ENCODE data around the gene TRPM2. TPM values are rescaled to one million over a fixed set of nuclear protein-coding genes. Genes with fewer than 3 reads are reported as not detected.

TRPM2 gene
- total and polyA plus RNA-seq, 10 of the 15 experiments (the other 5 are each of a cell fraction or from before 2014, with no cell fraction given) = 0.03 to 9.1 (median 2.6) TPM

GRCh38 chr21:44380876-44381275 lies 27.5 kb downstream of the TRPM2 start:
- in situ Hi-C loops (cut with MboI) (no loop called here), intact Hi-C loops (cut with micrococcal nuclease; ENCODE audit: unreplicated experiment) (no loop called here)
- ChIA-PET POLR2A (no interaction called here), RAD21 (ENCODE audit: unreplicated experiment) (no interaction called here), CTCF (no interaction called here), SMC1A (ENCODE audit: uncharacterized antibody, unreplicated experiment) (no interaction called here)
- Histone ChIP-seq H3K9ac (ENCODE audit: control insufficient read depth, insufficient read depth, low read length) (no peak overlapping the region), H2AFZ (ENCODE audit: control insufficient read depth, low read depth, low read length) (no peak overlapping the region), H3K36me3 (ENCODE audit: control insufficient read depth in 2 of 2, insufficient read depth in 2 of 2, low read length in 1 of 2) (no peaks in the 10 kb centered on the region; a peak in 1 of 4 replicates), H3K79me2 (ENCODE audit: control insufficient read depth, insufficient read depth, low read length) (no peaks in the 10 kb centered on the region), H3K4me1 (ENCODE audit: control insufficient read depth, insufficient read depth, low read length) (no peaks in the 10 kb centered on the region), H3K27me3 (replicated peaks in 1 of 2; ENCODE audit: control insufficient read depth in 2 of 2, insufficient read depth in 2 of 2, low read length in 1 of 2) (no peaks in the 10 kb centered on the region), H4K20me1 (ENCODE audit: control insufficient read depth, insufficient read depth) (no peaks in the 10 kb centered on the region), H3K4me2 (ENCODE audit: control insufficient read depth, insufficient read depth) (no peak overlapping the region), H3K9me3 (replicated peaks; ENCODE audit: control insufficient read depth, insufficient read depth, low read length) (peaks cover 6% of the 10 kb centered on the region; the same call in 1 of the 3 replicates), H3K4me3 (no peak overlapping the region), H3K27ac (ENCODE audit: control insufficient read depth, insufficient read depth) (no peak overlapping the region)
- TF ChIP-seq SPI1 (IDR thresholded peaks at IDR 0.05; ENCODE audit: borderline replicate concordance, insufficient read depth, low read depth, low read length) (no peak), MYC (IDR thresholded peaks at IDR 0.05; ENCODE audit: insufficient read depth, insufficient read length, insufficient replicate concordance, low read length, severe bottlenecking) (no peak), CHD2 (IDR thresholded peaks at IDR 0.05; ENCODE audit: borderline replicate concordance, low read depth, low read length) (no peak), ZBTB33 (IDR thresholded peaks at IDR 0.05) (no peak), TBL1XR1 (IDR thresholded peaks at IDR 0.05; ENCODE audit: low read depth, low read length) (no peak), CREM (IDR thresholded peaks at IDR 0.05; ENCODE audit: low read depth) (no peak), RAD21 (IDR thresholded peaks at IDR 0.05; ENCODE audit: insufficient read depth, low read depth, low read length) (no peak), ZNF207 (IDR thresholded peaks at IDR 0.05; ENCODE audit: borderline replicate concordance) (no peak), MYB (IDR thresholded peaks at IDR 0.05; ENCODE audit: borderline replicate concordance, low read depth, low read length) (no peak), NR2C1 (IDR thresholded peaks at IDR 0.05) (no peak), CEBPZ (IDR thresholded peaks at IDR 0.05; ENCODE audit: low read depth, low read length) (no peak)
- TF ChIP-seq, protein P1, sequence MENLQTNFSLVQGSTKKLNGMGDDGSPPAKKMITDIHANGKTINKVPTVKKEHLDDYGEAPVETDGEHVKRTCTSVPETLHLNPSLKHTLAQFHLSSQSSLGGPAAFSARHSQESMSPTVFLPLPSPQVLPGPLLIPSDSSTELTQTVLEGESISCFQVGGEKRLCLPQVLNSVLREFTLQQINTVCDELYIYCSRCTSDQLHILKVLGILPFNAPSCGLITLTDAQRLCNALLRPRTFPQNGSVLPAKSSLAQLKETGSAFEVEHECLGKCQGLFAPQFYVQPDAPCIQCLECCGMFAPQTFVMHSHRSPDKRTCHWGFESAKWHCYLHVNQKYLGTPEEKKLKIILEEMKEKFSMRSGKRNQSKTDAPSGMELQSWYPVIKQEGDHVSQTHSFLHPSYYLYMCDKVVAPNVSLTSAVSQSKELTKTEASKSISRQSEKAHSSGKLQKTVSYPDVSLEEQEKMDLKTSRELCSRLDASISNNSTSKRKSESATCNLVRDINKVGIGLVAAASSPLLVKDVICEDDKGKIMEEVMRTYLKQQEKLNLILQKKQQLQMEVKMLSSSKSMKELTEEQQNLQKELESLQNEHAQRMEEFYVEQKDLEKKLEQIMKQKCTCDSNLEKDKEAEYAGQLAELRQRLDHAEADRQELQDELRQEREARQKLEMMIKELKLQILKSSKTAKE (IDR thresholded peaks at IDR 0.05; ENCODE audit: low read depth, poor library complexity, severe bottlenecking) = no peak
- TF ChIP-seq, protein P2, sequence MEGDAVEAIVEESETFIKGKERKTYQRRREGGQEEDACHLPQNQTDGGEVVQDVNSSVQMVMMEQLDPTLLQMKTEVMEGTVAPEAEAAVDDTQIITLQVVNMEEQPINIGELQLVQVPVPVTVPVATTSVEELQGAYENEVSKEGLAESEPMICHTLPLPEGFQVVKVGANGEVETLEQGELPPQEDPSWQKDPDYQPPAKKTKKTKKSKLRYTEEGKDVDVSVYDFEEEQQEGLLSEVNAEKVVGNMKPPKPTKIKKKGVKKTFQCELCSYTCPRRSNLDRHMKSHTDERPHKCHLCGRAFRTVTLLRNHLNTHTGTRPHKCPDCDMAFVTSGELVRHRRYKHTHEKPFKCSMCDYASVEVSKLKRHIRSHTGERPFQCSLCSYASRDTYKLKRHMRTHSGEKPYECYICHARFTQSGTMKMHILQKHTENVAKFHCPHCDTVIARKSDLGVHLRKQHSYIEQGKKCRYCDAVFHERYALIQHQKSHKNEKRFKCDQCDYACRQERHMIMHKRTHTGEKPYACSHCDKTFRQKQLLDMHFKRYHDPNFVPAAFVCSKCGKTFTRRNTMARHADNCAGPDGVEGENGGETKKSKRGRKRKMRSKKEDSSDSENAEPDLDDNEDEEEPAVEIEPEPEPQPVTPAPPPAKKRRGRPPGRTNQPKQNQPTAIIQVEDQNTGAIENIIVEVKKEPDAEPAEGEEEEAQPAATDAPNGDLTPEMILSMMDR (IDR thresholded peaks at IDR 0.05 in 2 of 3, conservative IDR thresholded peaks at IDR 0.05 in 1 of 3; ENCODE audit: control insufficient read depth in 2 of 3, extremely low read depth in 1 of 3, insufficient read depth in 1 of 3, low read depth in 3 of 3, low read length in 3 of 3) = no peak
- ATAC-seq = no peak
- WGBS (ENCODE audit: insufficient coverage, insufficient replicate concordance, low lambda C conversion rate, missing lambda C conversion rate) = 75% methylated on average over 10 of the region's 10 CpGs
- BruUV-seq (replicated peaks) = no TSS peak
- no peak for FAIRE-seq
- DNase-seq (ENCODE audit: low read depth, low spot score) = no peak
